ENCODE data around the gene EMX1. TPM values are rescaled to one million over a fixed set of nuclear protein-coding genes. Genes with fewer than 3 reads are reported as not detected.
A peak's percentile ranks its signal among the peaks of the same experiment; 100 is the strongest.

EMX1 gene
- total RNA-seq, 1 experiment from 2014 or later: not detected

DNA sequence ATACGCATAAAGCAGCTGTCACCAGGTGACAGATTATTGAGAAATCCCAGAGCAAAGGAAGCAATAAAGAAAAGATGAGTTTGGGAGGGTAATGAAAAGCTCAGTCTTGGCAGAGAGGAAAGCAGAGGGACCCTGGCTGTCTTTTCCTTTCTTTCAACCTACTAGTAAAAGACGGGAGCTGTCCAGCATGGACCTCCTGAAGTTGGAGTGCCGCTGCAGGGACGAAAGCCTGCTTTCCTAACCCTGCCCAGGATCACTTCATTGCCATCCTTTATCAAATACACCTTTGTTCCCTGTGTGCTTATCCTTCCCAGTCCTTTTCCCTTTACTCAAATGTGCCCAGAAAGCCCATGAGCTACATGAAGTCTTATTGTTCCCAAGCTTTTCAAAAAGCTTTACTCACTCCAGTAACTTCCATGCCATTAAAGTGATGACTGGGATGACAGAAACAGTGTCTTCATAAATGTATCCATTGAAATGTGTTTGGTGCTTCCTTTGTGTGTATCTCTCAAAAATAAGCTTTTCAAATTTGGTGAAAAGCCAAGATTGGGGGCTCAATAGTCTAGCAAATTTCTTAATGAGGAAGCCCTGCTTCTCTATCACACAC lies 33.9 kb upstream of the EMX1 start:
- TF ChIP-seq EZH2phosphoT487 (IDR thresholded peaks at IDR 0.05; ENCODE audit: borderline replicate concordance, low read length) (no peak), EZH2 (IDR thresholded peaks at IDR 0.05; ENCODE audit: low read length, unreplicated experiment) (no peak)
- TF ChIP-seq, protein P1, sequence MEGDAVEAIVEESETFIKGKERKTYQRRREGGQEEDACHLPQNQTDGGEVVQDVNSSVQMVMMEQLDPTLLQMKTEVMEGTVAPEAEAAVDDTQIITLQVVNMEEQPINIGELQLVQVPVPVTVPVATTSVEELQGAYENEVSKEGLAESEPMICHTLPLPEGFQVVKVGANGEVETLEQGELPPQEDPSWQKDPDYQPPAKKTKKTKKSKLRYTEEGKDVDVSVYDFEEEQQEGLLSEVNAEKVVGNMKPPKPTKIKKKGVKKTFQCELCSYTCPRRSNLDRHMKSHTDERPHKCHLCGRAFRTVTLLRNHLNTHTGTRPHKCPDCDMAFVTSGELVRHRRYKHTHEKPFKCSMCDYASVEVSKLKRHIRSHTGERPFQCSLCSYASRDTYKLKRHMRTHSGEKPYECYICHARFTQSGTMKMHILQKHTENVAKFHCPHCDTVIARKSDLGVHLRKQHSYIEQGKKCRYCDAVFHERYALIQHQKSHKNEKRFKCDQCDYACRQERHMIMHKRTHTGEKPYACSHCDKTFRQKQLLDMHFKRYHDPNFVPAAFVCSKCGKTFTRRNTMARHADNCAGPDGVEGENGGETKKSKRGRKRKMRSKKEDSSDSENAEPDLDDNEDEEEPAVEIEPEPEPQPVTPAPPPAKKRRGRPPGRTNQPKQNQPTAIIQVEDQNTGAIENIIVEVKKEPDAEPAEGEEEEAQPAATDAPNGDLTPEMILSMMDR (conservative IDR thresholded peaks at IDR 0.05; ENCODE audit: low read depth, low read length): no peak
- H2AFZ ChIP-seq (ENCODE audit: low read length): no peak overlapping the region
- intact Hi-C loops (cut with micrococcal nuclease): no loop called here
- peaks cover 5% of the 10 kb centered on the region; the same call in 1 of the 2 replicates for H4K20me1 ChIP-seq (ENCODE audit: low read length)
- no peaks in the 10 kb centered on the region for H3K36me3 ChIP-seq (ENCODE audit: low read depth, low read length)
- no peaks in the 10 kb centered on the region for H3K9me3 ChIP-seq (ENCODE audit: low read length)
- H3K9ac ChIP-seq (ENCODE audit: low read length): no peak overlapping the region
- peaks cover 6% of the 10 kb centered on the region for H3K79me2 ChIP-seq (ENCODE audit: low read length)
- DNase-seq: peak; percentile 53
- H3F3A ChIP-seq (ENCODE audit: low read length, unreplicated experiment): no peaks in the 10 kb centered on the region
- ATAC-seq: no peak
- no peak overlapping the region for H3K4me3 ChIP-seq (ENCODE audit: low read length)
- no peaks in the 10 kb centered on the region for H3K27me3 ChIP-seq (ENCODE audit: low read length)
- ChIA-PET POLR2A (ENCODE audit: unreplicated experiment) (no interaction called here), CTCF (no interaction called here)
- H3K9me2 ChIP-seq (replicated peaks; ENCODE audit: low read length): no peaks in the 10 kb centered on the region
- peaks cover 13% of the 10 kb centered on the region for H3K4me1 ChIP-seq (ENCODE audit: insufficient read depth, low read length)
- H3K4me2 ChIP-seq (ENCODE audit: low read length): no peak overlapping the region
- no peak overlapping the region for H3K27ac ChIP-seq (ENCODE audit: low read length)
- BruUV-seq (replicated peaks): no TSS peak

DNA sequence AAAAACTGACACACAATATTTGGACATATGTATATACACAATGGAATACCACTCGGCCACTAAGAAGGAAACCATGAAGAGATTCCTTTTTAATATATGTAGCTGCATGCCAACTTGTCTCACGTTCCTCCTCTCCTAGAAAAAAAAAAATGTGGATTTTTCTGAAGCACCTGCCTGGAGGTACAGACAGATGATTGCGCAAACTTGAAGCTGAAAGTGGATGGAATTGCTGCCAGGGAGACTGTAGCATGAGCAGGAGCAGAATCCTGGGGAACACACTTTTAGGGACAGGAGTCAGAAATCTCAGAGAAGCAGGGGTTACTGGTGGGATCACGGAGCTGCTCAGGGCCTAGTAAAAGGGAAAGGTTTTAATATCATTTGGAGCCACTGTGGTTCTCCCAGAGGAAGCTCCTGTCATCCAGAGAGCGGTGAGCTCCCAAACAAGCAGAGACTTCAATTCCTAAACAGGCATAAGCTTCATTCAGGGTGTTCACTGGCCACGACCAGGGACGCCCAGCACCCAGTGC lies 30.8 kb upstream of the EMX1 start:
- CTCF ChIA-PET: interaction anchor here (1.1 kb wide), 1 partner anchor 24 kb away, joined by 5 read pairs; no protein-coding TSS in a partner anchor
- H3K36me3 ChIP-seq (ENCODE audit: low read depth, low read length): no peaks in the 10 kb centered on the region
- H3K4me1 ChIP-seq (ENCODE audit: insufficient read depth, low read length): peaks cover 26% of the 10 kb centered on the region
- no peaks in the 10 kb centered on the region for H3K9me3 ChIP-seq (ENCODE audit: low read length)
- no peak for DNase-seq
- H3K27me3 ChIP-seq (ENCODE audit: low read length): no peaks in the 10 kb centered on the region
- H3K9ac ChIP-seq (ENCODE audit: low read length): peak overlapping the region; percentile 74; the same call in 1 of the 2 replicates
- peaks cover 19% of the 10 kb centered on the region; the same call in 1 of the 2 replicates for H4K20me1 ChIP-seq (ENCODE audit: low read length)
- POLR2A ChIA-PET (ENCODE audit: unreplicated experiment): no interaction called here
- intact Hi-C loops (cut with micrococcal nuclease): loop anchor here (2.0 to 5.0 kb wide), 3 partner anchors 24 to 1339 kb away; partner anchors contain the start of gene EMX1
- BruUV-seq (replicated peaks): no TSS peak
- ATAC-seq: no peak
- peak overlapping the region; percentile 96 for H3K4me2 ChIP-seq (ENCODE audit: low read length)
- peak overlapping the region; percentile 100 for H2AFZ ChIP-seq (ENCODE audit: low read length)
- peaks cover 22% of the 10 kb centered on the region for H3K79me2 ChIP-seq (ENCODE audit: low read length)
- peak overlapping the region; percentile 92 for H3K4me3 ChIP-seq (ENCODE audit: low read length)
- H3F3A ChIP-seq (ENCODE audit: low read length, unreplicated experiment): no peaks in the 10 kb centered on the region
- H3K27ac ChIP-seq (ENCODE audit: low read length): no peak overlapping the region
- H3K9me2 ChIP-seq (replicated peaks; ENCODE audit: low read length): no peaks in the 10 kb centered on the region
- no peak for TF ChIP-seq EZH2 (IDR thresholded peaks at IDR 0.05; ENCODE audit: low read length, unreplicated experiment)
- TF ChIP-seq, protein P1 (conservative IDR thresholded peaks at IDR 0.05; ENCODE audit: low read depth, low read length): no peak
- no peak for TF ChIP-seq EZH2phosphoT487 (IDR thresholded peaks at IDR 0.05; ENCODE audit: borderline replicate concordance, low read length)
